CMK (cell line): ENCODE data around the gene PURB.
"Not testable (repeated sequence)": the region's sequence is repeated elsewhere in the genome, so short reads cannot be mapped to it uniquely, and the experiment has no call there.

Experiments
- DNase-seq: peaks from one replicate; pipeline ENCODE4 v3.0.0-alpha.2; 2010; ENCODE audit warnings: low read depth

The PURB gene

DNA sequence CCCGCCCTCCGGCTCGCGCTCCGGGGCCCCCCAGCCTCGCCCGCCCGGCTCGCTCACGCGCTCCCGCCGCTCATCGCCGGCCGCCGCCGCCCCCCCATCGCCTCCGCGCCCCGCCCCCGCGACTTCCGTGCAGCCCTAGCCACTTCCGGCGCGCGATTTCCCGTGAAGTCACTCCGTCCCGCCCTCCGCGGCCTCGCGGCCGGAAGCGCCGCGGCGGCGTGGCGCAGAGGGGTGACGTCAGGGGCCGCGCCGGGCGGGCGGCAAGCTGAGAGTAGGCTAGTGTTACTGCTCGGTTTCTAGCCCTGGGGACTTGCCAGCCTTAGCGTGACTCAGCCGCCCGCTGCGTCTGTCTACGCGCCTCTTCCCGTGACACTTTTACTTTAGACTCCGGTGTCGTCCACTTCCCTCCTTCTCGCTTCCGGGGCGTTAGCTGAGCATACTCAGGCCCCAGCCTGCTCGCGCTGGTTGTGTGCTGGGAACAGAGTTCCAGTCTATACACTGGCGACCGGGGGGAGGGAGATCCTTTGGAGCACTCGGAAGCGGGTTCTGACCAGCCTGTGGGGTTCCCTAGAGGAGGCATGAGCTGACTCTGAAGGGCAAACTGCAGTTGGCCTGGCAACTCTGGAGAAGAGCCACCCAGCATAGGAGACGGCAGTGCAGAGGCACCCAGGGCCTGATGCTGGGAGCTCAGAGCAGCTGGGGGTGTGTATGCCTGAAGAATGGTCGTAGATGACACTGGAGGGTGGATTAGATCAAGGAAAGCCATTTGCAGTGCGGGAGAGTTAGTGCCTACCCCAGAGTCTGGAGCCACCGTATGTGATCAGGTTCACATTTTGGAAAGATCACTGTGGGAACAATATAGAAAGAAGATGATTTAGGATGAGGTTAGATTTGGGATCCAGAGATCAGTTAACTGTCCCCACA, at the start of gene PURB:
TSS of gene PURB (minus strand) at position 137 of the 924 bp plus-strand sequence. CDS start 182 bp downstream, outside the sequence.
- peak; percentile 76 for DNase-seq

DNA sequence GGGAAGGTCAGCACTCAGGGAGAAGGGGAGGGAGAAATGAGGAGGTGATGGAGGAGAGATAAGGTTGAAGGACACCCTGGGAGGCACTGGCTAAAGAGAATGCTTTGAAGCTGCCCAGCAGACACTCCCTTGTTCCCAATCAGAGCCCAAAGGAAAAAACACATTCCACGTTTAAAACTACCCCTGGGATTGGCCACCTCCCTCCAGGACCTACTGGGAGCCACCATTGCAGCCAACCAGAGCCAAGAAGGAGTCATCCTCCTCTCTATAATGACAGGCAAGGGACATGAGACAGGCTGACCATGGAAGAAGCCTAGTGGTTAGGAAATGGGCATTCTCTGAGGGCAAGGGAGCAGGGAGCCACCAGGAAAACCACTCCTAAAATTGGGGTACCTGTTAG, 49.7 kb upstream of the PURB start:
- no peak for DNase-seq

DNA sequence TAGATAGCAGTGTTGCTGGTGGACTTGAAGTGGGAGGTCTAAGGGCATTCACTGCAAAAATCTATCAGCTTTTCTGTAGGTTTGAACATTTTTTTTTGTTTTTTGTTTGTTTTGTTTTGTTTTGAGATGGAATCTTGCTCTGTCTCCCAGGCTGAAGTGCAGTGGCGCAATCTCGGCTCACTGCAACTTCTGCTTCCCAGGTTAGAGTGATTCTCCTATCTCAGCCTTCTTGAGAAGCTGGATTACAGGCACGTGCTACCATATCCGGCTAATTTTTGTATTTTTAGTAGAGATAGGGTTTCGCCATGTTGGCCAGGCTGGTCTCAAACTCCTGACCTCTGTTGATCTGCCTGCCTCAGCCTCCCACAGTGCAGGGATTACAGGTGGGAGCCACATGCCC, 49.2 kb upstream of the PURB start:
- DNase-seq, result not testable (repeated sequence)

DNA sequence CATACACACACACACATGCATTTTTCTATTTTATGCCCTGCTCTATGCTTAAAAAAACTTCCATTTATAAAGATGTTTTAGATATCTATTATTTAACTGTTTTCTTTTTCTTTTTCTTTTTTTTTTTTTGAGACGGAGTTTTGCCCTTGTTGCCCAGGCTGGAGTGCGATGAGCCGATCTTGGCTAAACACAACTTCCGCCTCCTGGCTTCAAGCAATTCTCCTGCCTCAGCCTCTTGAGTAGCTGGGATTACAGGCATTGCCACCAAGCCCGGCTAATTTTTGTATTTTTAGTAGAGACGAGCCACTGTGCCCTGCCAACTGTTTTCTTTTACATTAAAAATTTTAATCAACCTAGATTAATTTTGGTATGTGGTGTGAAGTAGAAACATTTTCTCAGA, 45.6 kb upstream of the PURB start:
- no peak for DNase-seq

DNA sequence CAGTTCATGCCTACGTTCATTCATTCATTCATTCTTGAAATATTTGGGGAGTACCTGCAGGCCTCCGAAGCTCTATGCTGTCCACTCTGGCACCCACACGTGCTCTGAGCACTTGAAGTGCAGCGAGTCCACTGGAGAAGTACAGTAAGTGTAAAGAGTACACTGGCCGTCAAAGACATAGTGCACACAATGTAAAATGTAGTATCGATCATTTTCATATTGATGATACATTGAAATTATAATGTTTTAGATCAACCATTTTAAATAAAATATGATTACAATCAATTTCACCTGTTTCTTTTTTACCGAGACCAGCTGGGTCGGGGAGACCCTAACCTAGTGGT, 37.0 kb upstream of the PURB start:
- DNase-seq, result no peak

DNA sequence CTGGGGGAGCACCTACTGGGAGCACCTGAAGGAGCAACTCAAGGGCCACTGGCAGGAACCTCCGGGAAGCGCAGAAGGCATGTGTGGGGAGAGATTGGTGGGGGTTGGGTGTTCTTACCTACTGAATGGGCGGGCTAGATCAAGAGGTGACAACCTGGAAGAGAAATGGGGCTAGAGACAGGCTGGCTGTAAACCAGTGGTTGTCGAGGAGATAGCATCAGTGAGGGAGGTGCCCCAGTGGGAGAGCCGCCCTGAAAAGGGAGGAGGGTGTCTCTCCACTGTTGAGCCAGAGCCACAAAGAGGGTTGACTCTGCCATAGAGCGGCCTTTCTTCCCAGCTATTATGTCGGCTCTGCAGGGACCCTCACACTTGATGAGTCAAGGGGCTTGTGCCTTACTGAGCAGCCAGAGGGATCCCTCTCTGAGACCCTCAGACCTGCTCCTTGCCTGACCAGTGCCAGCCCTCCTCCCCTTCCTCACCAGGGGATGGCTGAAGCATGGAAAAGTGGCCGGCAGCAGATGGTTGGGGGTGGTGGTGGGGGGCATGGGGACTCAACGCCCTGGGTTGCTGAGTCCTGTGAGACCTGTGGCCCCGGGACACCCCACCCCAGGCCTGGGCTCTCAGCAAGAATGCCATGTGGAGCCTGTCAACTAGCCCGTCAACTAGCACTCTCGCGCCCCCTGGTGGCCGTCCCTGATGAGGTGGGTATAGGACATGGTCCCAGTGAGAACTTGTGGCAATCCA, 36.4 kb upstream of the PURB start:
- DNase-seq, result peak; percentile 62

DNA sequence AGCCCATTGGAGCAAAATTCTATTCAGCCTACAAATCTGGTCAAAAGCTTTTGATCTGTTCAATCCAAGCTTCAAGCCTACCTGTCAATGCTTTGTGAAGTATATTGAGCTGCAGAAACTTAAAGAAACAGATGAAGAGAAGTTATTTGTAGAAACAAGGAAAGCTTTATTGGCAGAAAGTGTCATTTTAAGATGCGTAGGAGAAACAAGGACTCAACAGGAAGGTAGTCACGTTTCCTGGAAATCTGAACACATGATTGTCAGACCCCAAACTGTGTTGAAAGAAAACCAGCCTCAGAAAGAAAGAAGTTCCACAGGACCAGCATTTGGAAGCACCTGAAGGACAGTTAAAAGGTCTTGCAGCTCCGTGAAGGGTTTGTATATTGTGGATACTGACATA, 34.8 kb upstream of the PURB start:
- no peak for DNase-seq

DNA sequence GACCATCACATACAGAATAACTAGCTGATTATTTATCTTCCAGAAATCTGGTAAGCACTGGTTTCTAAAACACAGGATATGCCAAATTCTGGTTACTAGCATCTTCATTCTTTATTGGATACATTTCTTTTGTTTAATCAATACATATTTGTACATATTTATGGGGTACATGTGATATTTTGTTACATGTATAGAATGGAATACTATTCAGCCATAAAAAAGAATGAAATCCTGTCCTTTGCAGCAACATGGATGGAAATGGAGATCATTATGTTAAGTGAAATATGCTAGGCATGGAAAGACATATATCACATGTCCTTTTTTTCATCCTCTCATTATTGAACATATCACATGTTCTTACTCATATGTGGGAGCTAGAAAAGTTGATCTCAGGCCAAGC, 32.7 kb upstream of the PURB start:
- DNase-seq, result no peak

DNA sequence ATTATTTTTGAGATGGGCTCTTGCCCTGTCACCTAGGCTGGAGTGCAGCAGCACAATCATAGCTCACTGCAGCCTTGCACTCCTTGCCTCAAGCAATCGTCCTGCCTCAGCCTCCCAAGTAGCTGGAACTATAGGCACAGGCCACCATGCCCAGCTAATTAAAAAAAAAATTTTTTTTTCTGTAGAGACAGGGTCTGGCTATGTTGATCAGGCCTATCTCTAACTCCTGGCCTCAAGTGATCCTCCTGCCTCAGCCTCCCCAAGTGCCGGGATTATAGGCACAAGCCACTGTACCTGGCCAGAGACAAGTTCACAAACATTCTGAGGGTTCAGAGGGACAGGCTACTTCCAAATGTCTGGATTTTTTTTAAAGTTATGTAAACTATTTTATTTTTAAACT, 32.1 kb upstream of the PURB start:
- no peak for DNase-seq

DNA sequence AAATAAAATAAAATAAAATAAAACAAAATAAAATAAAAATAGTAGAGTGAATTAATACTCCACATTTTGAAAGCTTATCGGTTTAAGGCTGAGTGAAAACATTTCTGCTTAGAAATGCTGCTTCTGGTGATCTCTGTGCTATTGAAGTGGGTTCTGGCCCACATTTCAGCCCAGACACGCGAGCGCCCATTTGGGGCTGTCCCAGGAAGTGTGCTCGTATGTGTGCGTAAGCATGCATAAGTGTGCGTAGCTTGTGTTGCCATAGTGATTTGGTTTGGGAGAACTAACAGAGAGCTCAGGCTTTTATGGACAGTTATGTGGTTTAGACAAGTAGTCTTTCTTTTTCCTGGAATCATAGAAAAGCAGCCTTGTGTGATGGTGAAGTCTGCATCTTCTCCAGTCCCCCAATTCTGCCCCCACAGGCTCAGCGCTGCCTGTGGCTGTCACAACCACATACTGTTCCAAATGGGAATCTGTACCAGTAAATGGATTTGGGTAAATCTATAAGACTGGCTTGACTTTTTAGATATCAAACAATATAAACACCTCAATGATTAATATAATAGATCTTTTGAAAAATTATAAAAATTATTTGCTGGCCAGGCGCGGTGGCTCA, 29.8 kb upstream of the PURB start:
- DNase-seq, result no peak

DNA sequence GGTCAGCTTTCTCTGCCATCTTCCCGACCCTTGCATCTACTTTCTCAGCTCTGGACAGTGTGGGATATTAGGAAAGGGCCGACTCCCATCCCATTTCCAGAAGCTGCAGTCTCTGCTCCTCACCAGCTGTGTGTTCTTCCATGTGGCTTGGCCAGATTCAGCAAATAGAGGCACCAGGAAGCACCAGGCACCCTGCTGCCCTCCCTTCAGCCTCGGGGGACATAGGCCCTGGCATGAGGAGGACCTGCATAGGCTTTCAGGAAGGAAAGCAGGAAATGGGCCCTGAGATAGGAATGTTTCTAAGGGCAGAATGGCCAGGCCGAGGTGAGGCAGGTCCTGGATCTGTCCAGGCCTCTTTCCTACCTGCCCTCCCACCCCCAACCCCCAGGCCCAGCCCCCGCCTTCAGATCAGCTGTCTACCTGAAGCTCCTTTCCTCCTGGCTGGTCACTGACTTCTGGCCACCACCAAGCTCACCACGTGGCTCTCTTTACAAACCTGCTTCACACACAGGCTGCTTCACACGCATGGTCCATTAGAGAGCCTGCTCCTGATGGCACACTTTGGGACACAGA, 27.5 kb upstream of the PURB start:
- DNase-seq, result no peak

DNA sequence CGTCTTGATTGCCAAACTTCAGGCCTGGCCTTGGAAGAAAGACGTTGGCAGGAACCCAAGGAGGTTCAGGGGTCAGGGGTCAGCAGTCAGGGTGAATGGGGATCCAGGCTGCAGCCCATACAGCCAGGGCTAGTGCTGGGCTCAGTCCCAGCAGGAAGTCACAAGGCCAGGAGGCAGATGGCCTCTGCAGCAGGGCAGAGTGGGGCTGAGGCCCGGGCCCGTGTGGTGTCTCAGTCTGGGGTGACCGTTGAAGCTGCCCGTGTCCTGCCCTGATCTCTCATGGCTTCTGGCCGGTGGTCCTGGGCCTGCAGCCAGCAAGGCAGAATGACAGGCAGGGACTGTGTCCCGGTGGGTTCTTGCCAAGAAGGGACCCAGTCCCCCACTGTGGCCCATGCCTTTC, 26.6 kb upstream of the PURB start:
- DNase-seq, result no peak

DNA sequence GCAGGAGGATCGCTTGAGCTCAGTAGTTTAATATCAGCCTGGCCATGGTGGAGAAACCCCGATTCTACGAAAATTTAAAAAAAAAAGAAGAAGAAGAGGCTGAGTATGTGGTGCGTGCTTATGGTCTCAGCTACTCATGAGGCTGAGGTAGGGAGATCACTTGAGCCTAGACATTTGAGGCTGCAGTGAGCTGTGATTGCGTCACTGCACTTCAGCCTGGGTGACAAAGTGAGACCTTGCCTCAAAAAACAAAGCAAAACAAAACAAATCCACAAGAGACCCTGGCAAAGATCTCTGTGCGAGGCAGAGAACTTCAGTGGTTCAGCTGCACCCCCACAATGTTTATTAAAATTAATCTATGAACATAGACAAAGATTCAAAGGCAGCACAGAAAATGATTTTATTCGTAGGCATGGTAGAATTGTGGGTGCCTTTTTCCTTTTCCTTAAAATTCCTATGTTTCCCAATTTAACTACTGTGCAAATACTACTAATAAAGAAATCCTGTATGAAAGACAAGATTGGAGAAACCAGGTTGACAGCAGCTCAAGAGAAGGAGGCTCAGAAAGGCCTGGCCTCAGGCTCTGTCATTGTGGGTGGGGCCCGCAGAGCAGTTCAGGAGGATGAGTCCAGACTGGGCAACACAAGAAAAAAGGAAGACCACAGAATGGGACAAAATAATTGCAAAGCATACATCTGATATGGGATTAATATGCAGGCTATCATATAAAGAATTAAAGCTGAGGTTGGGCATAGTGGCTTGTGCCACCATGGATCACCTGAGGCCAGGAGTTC, 24.5 kb upstream of the PURB start:
- no peak for DNase-seq

DNA sequence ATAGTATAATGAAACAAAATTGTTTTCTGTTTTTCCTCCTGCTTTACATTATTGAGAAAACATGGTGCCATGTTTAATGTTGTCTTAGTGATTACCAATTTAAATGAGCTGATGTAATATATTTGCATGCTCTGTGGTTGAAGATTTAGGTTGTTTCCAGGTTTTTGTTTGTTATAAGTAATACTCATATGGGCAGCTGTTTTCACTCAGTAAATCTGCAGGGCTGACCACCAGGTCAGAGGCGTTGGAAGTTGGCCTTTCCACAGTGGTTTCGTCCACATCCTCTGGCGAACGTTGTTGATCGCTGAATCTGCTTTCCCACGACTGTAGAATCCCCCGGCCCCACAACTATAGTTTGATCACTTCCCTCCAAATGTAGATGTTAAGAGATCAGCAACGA, 21.6 kb upstream of the PURB start:
- no peak for DNase-seq

DNA sequence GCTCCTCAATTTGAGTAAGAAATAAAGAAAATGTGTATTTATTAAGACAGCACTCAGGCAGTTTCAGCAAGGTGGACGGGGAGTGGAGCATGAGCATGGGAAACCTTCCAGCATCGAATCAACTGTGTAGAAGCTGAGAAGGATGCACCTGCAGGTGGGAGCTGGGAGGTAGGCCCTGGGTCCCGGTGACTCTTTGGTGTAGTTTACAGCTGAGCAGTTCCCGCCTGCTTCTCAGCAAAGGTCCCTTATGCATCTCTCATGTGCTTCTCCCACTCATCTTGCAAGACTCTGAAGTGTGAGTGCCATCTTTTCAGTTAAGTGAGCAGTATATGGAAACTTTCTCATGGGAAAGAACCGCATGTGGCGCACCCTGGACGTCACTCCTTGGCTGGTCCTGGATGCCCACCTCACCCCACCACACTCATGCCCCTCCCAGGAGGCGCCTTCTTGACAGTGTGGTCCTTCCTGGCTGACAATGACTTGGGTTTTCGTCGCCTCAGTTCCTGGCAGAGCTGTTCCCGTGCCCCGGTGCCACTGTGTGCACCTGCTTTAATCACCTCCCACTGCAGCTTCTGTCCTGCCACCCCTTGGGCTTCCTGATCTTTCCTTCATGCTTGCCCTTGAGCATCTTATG, 19.8 kb upstream of the PURB start:
- no peak for DNase-seq

DNA sequence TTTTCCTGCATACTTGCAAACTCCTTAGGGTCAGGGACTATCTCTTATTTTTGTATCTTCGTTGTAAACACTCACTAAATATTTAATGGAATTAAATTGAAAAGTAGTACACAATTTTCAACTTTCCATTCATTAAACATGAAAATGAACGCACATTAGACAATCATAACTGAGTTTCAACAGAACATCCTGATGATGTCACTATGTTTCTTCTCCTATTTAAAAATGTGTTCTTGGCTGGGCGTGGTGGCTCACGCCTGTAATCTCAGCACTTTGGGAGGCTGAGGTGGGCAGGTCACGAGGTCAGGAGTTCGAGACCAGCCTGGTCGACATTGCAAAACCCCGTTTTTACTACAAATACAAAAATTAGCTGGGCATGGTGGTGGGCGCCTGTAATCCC, 14.1 kb upstream of the PURB start:
- no peak for DNase-seq

DNA sequence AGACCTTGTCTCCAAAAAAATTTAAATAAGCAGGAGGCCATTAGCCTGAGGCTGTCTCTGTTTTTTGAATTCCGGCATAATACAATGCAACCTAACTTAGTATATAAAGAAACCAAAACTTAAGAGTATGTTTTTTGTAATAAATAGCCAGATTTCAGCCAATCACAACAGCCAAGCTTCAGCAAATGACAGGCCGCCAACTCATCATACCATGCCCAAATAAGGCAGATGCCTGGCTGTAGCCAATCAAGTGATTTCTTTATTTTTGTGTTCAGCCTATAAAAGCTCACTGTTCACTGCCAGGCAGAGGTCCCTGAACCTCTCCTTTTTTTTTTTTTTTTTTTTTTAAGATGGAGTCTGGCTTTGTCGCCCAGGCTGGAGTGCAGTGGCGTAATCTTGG, 12.7 kb upstream of the PURB start:
- no peak for DNase-seq

DNA sequence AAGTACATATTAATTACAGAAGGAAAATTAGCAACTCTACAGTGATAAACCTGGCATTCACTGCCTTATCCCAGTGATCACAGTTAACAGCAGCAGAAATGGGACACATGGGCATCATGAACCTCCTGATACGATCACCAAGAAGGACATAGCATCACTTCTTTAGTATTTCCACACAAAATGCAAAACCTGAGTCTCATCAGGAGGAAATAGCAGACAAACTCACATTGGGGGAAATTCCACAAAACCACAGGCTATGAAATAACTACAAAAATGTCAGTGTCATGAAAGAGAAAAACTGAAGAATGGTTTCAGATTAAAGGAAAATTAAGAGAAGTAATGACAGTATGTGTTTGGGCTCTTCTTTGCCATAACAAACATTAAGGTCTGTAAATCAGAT, 12.0 kb upstream of the PURB start:
- DNase-seq, result no peak

DNA sequence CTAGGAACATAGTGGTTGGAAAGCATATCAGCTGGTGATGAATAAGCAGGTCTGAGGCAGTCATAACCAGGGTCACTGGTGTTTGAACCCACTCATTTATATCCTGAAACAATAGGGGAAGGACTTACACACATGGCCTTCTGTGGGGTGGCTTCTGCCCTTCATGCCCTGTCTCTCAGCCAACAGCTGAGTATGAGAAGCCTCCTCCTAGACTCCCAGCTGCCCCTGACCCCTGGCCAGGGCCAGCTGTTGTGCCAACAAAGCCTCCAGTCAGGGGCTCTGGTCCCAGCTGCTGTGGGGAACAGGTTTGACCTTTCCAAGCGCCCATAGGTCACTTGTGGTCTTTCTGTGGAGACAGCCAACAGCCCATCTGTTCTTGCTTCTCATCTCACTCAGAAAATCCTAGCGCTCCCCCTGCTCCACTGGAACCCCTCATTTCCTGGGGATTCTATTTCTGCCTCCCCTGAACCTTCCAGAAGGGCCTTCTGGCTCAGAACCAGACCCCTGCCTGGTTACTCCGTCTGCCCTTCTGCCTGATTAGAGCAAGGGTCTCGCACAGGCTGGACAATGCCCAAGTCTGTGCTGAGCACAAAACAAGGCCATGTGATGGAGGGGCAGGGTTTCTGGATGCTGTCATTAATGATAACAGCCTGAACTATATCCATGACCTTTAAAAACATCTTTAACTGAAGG, 9.7 kb upstream of the PURB start:
- no peak for DNase-seq

DNA sequence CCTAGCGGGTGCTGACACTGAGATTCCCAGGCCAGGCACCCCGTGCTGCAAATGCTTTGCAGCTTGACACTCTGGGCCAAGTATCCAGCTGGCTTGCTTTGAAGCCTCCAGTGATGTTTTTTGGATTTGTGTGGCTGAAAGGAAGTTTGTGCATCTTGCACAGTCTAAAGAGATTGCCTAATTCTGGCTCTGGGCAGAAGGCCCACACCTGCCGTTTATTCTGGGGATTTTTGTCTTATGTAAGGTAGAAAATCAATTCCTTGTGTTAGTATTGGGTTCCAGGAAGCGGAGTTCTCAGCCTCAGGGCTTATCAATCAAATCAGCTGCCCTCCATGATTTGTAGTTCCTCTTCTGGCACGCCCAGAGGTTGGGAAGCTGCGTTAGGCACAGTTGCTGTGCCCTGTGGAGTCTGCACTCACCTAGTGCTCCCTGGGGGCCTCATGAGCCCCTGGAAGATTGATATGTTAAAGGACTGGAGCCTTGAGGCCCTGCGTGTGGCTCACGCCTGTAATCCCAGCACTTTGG, 8.4 kb upstream of the PURB start:
- DNase-seq, result no peak

DNA sequence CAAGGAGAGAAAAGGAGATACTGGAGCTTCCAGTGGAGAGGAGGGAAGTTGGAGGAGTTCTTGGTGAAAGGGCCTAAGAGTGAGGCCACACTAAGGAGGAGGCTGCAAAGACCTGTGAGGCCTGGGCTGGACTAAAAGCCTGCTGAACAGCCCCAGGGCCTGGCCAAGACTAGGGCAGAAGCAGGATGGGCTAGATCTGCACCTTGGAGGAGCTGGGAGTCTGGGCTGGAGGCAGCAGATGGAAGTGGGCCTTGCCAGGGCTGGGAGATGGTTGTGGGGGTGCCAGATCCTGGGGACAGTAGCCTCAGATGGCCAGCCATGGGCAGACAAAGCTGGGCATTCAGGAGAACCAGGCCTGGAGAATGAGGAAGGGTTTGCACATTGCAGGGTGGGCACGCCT, 6.5 kb upstream of the PURB start:
- DNase-seq, result no peak
